Activated CD4-positive, alpha-beta memory T cell treated with anti-CD3 and anti-CD28 coated beads for 36 hours (primary cell): Measurements from ENCODE around the gene PRPF38B. TPM values are rescaled to one million over a fixed set of nuclear protein-coding genes. Genes with fewer than 3 reads are reported as not detected.

Experiments
- CTCF ChIA-PET: fragments of 350-600 bp; sonication (Branson Sonifier 250); formaldehyde crosslinking; loops from one replicate; lab custom pipeline; 2021; ENCODE audit warnings: antibody characterized with exemption, inconsistent platforms; lab: Charles Lee
- POLR2A ChIA-PET: fragments of 350-600 bp; sonication (Branson Sonifier 250); formaldehyde crosslinking; loops from one replicate; lab custom pipeline; 2021; ENCODE audit warnings: antibody characterized with exemption; lab: Charles Lee
- DNase-seq: peaks from one replicate; pipeline ENCODE4 v3.0.0-alpha.2; 2020
- H3K27ac Mint-ChIP-seq: one replicate; pipeline ENCODE4 v1.8.0; 2021; ENCODE audit warnings: mixed read lengths
- H3K27me3 Mint-ChIP-seq: one replicate; pipeline ENCODE4 v1.8.0; 2021; ENCODE audit warnings: mixed read lengths
- H3K36me3 Mint-ChIP-seq: one replicate; pipeline ENCODE4 v1.8.0; 2021; ENCODE audit warnings: mixed read lengths
- H3K4me1 Mint-ChIP-seq: one replicate; pipeline ENCODE4 v1.8.0; 2021; ENCODE audit warnings: low read depth, mixed read lengths
- H3K4me3 Mint-ChIP-seq: one replicate; pipeline ENCODE4 v1.8.0; 2021; ENCODE audit warnings: mild to moderate bottlenecking, mixed read lengths
- H3K9me3 Mint-ChIP-seq: one replicate; pipeline ENCODE4 v1.8.0; 2021; ENCODE audit warnings: mixed read lengths
- intact Hi-C: fragments of 100-400 bp; cut with micrococcal nuclease; formaldehyde crosslinking; loops from one replicate; pipeline ENCODE4 v1.15.1; 2023
- total RNA-seq, 2 experiments: library from RNA; stranded (reverse); gene quantifications; one replicate each; pipeline ENCODE4 v1.2.3, GENCODE V29; 2021

Gene PRPF38B, protein sequence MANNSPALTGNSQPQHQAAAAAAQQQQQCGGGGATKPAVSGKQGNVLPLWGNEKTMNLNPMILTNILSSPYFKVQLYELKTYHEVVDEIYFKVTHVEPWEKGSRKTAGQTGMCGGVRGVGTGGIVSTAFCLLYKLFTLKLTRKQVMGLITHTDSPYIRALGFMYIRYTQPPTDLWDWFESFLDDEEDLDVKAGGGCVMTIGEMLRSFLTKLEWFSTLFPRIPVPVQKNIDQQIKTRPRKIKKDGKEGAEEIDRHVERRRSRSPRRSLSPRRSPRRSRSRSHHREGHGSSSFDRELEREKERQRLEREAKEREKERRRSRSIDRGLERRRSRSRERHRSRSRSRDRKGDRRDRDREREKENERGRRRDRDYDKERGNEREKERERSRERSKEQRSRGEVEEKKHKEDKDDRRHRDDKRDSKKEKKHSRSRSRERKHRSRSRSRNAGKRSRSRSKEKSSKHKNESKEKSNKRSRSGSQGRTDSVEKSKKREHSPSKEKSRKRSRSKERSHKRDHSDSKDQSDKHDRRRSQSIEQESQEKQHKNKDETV
- total RNA-seq = 10 to 100 TPM; 57.0 to 63.5 TPM

DNA sequence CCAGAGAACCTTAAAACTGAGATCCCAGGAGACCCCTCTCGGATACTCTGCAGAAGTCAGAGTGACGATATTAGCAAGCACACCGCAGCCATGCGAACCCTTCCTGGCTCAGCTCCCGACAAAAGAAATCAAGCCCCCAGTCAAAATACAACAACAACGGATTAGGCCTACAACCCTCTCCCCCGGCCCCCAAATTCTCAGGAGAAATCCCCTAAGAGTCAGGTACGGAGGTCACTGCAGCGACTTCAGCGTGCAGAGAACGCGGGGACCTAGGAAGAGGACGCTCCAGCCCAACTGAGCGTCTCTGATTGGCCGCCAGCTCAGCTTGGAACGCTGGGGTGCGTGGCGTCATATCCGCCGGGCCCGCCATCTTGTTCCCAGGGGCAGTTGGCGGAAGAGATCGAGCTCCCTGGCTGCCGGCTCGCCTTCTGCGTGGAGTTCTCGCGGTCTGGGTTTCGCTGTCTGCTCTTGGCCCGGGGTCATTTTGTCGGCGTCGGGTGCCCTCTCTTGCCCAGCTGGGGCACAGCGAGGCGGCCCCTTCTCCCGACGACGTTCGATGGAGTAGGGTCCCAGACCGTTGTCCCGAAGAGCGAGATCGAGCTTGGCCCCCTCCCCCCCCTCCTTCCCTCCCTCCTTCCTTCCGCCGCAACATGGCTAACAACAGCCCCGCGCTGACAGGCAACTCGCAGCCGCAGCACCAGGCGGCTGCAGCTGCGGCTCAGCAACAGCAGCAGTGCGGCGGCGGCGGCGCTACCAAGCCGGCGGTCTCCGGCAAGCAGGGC lies at the start of gene PRPF38B:
TSS of gene PRPF38B (plus strand) at position 369 of the 782 bp plus-strand sequence. CDS start at position 651, 282 bp downstream.
- peaks cover 37% of the 10 kb centered on the region for H3K4me1 Mint-ChIP-seq

DNA sequence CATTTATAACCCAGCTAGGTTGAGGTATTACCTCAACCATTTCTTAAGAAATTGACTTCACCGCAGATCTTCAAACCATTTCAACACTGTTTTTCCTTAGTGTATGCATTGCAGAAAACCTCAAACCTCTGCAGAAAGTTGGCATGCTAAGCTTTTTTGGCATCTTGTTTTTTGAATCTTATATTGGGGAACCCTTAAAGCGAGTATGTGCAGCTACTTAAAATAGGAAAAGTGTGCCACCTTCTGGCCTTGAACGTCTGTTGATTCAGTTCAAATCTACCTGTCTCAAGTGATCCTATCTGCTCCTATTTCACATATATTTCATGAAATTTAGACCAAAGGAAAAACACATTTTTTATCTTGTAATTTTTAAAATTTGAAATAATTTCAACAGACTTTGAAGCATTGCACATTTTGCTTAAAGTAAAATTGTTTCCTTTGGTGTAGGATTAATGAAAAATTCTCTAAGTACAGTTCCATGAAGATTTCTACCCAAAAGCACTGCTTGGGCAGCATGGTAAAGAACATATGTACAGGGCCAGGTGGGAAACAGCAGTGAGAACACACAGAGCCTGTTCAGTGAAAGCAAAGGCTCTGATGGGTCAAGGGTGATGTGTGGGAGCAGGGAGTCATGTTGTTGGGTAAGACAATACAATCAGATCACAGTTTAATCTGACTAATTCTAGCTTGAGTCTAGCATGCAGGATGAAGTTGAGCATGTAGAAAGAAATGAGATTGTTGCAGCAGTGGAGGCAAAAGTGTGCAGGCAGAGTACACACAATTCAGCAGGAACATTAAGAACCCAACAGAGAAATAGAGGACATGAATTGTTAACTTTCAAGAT lies 48.4 kb upstream of the PRPF38B start:
- Mint-ChIP-seq H3K4me3 (no peak overlapping the region), H3K36me3 (peaks cover 25% of the 10 kb centered on the region), H3K9me3 (peaks cover 4% of the 10 kb centered on the region), H3K27ac (peak overlapping the region; percentile 95), H3K27me3 (no peaks in the 10 kb centered on the region), H3K4me1 (peaks cover 61% of the 10 kb centered on the region)
- intact Hi-C loops = loop anchor here (1.0 to 10.0 kb wide), 7 partner anchors 52 to 859 kb away; partner anchors contain the start of genes SLC25A24 and STXBP3
- peak; percentile 49 for DNase-seq
- ChIA-PET POLR2A (interaction anchor here (0.8 to 2.9 kb wide), 6 partner anchors 14 to 83 kb away, joined by 3 to 34 read pairs (median 8); partner anchors contain the start of genes EEIG2, HENMT1 and PRPF38B), CTCF (interaction anchor here (0.6 to 5.5 kb wide), 31 partner anchors 10 to 861 kb away, joined by 3 to 102 read pairs (median 4); partner anchors contain the start of genes EEIG2, HENMT1, PRPF38B and SLC25A24)

More for the DNA sequence above, at the start of gene PRPF38B:
- Mint-ChIP-seq H3K36me3 (peaks cover 40% of the 10 kb centered on the region), H3K27me3 (no peaks in the 10 kb centered on the region), H3K9me3 (no peaks in the 10 kb centered on the region), H3K27ac (peak within 1 kb of the TSS; percentile 99), H3K4me3 (peak within 1 kb of the TSS; percentile 96)
- ChIA-PET POLR2A (interaction anchor here (0.6 to 5.0 kb wide), 23 partner anchors 10 to 491 kb away, joined by 3 to 79 read pairs (median 6); partner anchors contain the start of genes CLCC1, EEIG2, HENMT1 and SLC25A24), CTCF (interaction anchor here (0.8 to 3.4 kb wide), 14 partner anchors 11 to 206 kb away, joined by 3 to 31 read pairs (median 6); partner anchors contain the start of genes EEIG2, HENMT1 and STXBP3)
- DNase-seq = peak; percentile 97
- intact Hi-C loops = loop anchor here (1.0 to 5.0 kb wide), 10 partner anchors 17 to 421 kb away; partner anchors contain the start of genes CLCC1, EEIG2, GPSM2 and STXBP3

DNA sequence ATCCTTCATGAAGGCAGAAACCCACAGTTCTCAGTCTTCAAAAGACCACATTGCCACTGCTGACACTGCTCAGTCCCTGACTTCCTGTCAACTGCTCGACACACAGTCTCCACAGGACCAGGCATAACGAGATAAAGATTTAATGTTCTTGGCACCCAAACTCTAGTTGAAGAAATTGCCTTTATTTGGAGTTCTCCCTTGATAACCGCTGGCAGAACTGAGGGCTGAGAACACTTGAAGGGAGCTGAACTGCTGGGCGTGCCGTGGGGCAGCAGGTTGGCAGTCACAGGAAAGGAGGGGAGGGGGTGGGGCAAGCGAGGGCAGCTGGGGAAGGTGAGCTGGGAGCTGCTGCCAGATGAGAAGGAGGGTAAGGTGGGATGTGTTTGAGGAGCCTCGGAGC lies 47.1 kb upstream of the PRPF38B start:
- CTCF ChIA-PET = interaction anchor here (0.6 to 5.5 kb wide), 14 partner anchors 13 to 863 kb away, joined by 3 to 102 read pairs (median 10); partner anchors contain the start of genes EEIG2, HENMT1 and PRPF38B

DNA sequence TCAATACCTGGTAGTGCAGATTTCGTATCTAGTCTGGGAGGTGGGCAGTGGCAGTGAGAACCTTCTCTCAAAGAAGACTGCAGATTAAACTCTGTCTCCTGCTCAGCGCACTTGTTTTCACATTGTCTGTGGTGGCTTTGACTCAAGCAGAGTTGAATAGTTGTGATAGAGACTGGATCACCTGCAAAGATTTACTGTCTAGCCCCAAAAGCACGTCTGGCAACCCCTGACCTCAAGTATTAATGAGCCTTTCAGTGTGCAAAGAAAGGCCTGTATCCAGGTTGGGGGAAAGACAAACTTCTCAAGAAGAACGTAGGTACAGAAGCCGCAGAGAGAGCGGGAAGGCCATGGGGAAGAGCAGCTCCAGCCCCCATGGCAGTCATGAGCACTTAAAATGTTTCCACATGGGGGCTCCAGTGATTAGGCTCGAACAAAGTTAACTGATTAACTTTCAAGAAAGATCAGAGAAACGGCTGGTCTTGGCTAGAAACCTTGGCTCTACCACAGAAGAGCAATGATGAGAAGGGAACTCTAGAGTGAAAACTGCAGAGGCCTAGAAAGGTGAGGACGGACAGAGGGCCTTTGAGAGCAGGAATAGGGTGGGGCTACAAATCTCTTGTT lies 46.4 kb upstream of the PRPF38B start:
- peaks cover 4% of the 10 kb centered on the region for H3K9me3 Mint-ChIP-seq
- peaks cover 51% of the 10 kb centered on the region for H3K4me1 Mint-ChIP-seq
- peak overlapping the region; percentile 69 for H3K4me3 Mint-ChIP-seq
- intact Hi-C loops = loop anchor here (1.0 to 10.0 kb wide), 6 partner anchors 12 to 861 kb away; partner anchors contain the start of genes HENMT1 and PRPF38B
- POLR2A ChIA-PET = interaction anchor here (1.7 to 2.9 kb wide), 6 partner anchors 16 to 85 kb away, joined by 10 to 35 read pairs (median 24); partner anchors contain the start of genes EEIG2, HENMT1 and PRPF38B
- DNase-seq = peak; percentile 25
- H3K36me3 Mint-ChIP-seq = peaks cover 44% of the 10 kb centered on the region
- H3K27me3 Mint-ChIP-seq = no peaks in the 10 kb centered on the region
- CTCF ChIA-PET = interaction anchor here (0.9 to 5.5 kb wide), 12 partner anchors 16 to 292 kb away, joined by 3 to 102 read pairs (median 10); partner anchors contain the start of genes EEIG2, HENMT1 and PRPF38B
- peak overlapping the region; percentile 95 for H3K27ac Mint-ChIP-seq

More for the DNA sequence above, 47.1 kb upstream of the PRPF38B start:
- peaks cover 57% of the 10 kb centered on the region for H3K4me1 Mint-ChIP-seq
- H3K4me3 Mint-ChIP-seq = peak overlapping the region; percentile 69
- H3K27me3 Mint-ChIP-seq = no peaks in the 10 kb centered on the region
- H3K9me3 Mint-ChIP-seq = peaks cover 4% of the 10 kb centered on the region
- H3K27ac Mint-ChIP-seq = peak overlapping the region; percentile 95
- POLR2A ChIA-PET = interaction anchor here (1.3 to 2.9 kb wide), 4 partner anchors 13 to 84 kb away, joined by 3 to 34 read pairs (median 21); partner anchors contain the start of genes EEIG2, HENMT1 and PRPF38B
- DNase-seq = peak; percentile 60
- intact Hi-C loops = loop anchor here (1.0 to 10.0 kb wide), 5 partner anchors 59 to 860 kb away; partner anchors contain the start of genes SLC25A24 and STXBP3
- H3K36me3 Mint-ChIP-seq = peaks cover 37% of the 10 kb centered on the region

DNA sequence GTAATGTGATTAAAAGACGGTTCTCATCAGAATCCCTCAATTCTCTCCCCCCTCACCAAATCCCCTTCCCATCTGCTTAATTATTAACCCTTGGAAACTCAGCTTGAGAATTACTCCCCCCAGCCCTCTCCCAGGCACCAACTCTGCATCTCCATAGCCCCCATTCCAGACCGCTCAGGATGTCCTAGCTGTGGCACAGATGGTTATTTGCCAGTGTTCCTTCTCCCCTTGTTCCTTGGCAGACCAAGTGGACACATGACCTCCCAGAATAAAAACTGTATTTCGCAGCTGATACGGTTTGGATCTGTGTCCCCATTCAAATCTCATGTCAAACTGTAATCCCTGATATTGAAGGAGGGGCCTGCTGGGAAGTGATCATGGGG lies 45.9 kb upstream of the PRPF38B start:
- Mint-ChIP-seq H3K4me1 (peaks cover 51% of the 10 kb centered on the region), H3K4me3 (peak overlapping the region; percentile 64), H3K36me3 (peaks cover 47% of the 10 kb centered on the region), H3K9me3 (peaks cover 4% of the 10 kb centered on the region), H3K27me3 (no peaks in the 10 kb centered on the region), H3K27ac (peak overlapping the region; percentile 95)
- no peak for DNase-seq
- intact Hi-C loops = loop anchor here (1.0 to 10.0 kb wide), 4 partner anchors 11 to 861 kb away; partner anchors contain the start of genes HENMT1 and PRPF38B
- POLR2A ChIA-PET = interaction anchor here (1.5 to 2.3 kb wide), 5 partner anchors 11 to 86 kb away, joined by 5 to 35 read pairs (median 10); partner anchors contain the start of genes EEIG2, HENMT1 and PRPF38B
- CTCF ChIA-PET = interaction anchor here (1.0 to 5.5 kb wide), 9 partner anchors 11 to 292 kb away, joined by 3 to 102 read pairs (median 6); partner anchors contain the start of genes EEIG2, HENMT1 and PRPF38B

DNA sequence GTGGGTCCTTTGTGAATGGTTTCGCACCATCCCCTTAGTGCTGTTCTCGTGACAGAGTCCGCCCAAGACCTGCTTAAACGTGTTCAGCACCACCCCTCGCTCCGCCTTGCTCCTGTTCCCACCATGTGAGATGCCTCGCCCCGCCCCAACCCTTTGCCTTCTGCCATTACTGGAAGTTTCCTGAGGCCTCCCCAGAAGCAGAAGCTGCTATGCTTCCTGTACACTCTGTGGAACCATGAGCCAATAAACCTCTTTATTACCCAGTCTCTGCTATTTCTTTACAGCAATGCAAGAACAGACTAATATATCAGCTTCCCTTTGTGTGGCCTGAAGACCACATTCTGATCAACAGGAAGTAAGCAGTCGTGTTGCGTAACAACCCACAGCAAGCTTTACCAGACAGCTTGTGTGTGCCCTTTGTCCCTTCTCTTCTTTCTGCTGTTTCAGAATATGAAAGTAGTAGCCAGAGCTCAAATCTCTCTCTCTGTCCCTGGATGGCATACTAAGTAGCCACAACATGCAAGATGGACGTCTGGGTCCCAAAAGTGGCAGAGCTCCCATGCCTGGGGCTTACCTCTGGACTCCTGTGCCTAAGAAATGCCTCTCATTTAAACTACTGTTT lies 45.4 kb upstream of the PRPF38B start:
- peak overlapping the region; percentile 64 for H3K4me3 Mint-ChIP-seq
- ChIA-PET POLR2A (interaction anchor here (0.6 to 2.3 kb wide), 6 partner anchors 9 to 86 kb away, joined by 3 to 35 read pairs (median 10); partner anchors contain the start of genes EEIG2, HENMT1 and PRPF38B), CTCF (interaction anchor here (0.6 to 5.5 kb wide), 11 partner anchors 9 to 293 kb away, joined by 3 to 102 read pairs (median 4); partner anchors contain the start of genes EEIG2, HENMT1 and PRPF38B)
- H3K9me3 Mint-ChIP-seq = peaks cover 5% of the 10 kb centered on the region
- H3K4me1 Mint-ChIP-seq = peaks cover 51% of the 10 kb centered on the region
- peak; percentile 86 for DNase-seq
- H3K27me3 Mint-ChIP-seq = no peaks in the 10 kb centered on the region
- H3K36me3 Mint-ChIP-seq = peaks cover 50% of the 10 kb centered on the region
- intact Hi-C loops = loop anchor here (1.0 to 10.0 kb wide), 4 partner anchors 11 to 862 kb away; partner anchors contain the start of genes HENMT1 and PRPF38B
- H3K27ac Mint-ChIP-seq = peak overlapping the region; percentile 95

DNA sequence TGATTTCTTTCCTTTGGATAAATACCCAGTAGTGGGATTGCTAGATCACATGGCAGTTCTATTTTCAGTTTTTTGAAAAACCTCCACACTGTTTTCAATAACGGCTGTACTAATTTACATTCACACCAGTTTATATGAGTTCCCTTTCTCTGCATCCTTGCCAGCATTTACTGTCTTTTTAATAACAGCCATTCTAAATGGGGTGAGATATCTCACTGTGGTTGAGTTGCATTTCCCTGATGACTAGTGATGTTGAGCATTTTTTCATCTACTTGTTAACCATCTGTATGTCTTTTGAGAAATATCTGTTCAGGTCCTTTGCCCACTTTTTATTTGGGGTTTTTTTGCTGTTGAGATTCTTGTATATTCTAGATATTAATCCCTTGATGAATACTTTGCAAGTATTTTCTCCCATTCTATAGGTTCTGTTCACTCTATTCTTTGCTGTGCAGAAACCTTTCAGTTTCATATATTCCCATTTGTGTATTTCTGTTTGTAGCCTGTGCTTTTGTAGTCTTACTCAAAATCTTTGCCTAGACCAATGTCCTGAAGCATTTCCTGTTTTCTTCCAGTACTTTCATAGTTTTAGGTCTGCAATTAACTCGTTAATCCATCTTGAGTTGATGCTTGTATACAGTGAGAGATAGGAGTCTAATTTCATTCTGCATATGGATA lies 38.5 kb upstream of the PRPF38B start:
- DNase-seq = no peak
- H3K27ac Mint-ChIP-seq = no peak overlapping the region
- H3K36me3 Mint-ChIP-seq = peaks cover 47% of the 10 kb centered on the region
- intact Hi-C loops = no loop called here
- POLR2A ChIA-PET = no interaction called here
- no peak overlapping the region for H3K4me3 Mint-ChIP-seq
- CTCF ChIA-PET = no interaction called here
- H3K4me1 Mint-ChIP-seq = peaks cover 15% of the 10 kb centered on the region
- H3K27me3 Mint-ChIP-seq = no peaks in the 10 kb centered on the region
- H3K9me3 Mint-ChIP-seq = peaks cover 6% of the 10 kb centered on the region

DNA sequence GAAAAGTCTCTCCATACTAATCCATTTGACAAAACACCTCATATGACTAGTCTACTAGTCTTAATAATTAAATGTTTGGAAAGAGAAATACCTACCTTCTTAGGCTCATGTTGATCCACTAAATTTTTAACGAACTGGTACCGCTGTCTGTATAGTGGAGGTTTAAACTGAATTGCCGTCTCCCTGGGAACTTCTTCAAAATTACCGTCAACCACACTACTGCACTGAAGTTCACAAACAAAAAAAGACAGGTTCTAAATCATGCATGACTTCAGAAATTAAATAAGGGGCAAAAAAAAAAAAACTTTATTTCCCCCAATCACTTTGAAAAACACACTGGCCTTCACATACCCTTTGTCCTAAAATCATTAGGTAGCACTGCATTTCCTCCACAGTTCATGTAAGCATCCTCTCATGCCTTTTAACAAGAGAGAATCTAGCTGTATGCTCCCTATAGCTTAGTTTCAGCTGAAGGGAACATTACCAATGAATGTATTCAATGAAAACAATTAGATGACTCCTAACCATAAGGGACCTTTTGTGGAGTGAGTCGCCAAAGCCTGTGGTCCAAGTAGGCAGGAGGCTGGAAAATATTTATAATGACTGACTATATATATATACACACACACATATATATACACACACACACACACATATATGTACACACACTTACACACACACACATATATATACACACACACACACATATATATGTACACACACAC lies 34.6 kb upstream of the PRPF38B start:
- POLR2A ChIA-PET = interaction anchor here (0.7 to 1.4 kb wide), 5 partner anchors 10 to 305 kb away, joined by 3 to 9 read pairs (median 3); partner anchors contain the start of gene CLCC1
- H3K27ac Mint-ChIP-seq = peak overlapping the region; percentile 34
- peak; percentile 41 for DNase-seq

More for the DNA sequence above, 34.6 kb upstream of the PRPF38B start:
- peaks cover 34% of the 10 kb centered on the region for H3K4me1 Mint-ChIP-seq
- peaks cover 14% of the 10 kb centered on the region for H3K36me3 Mint-ChIP-seq
- H3K9me3 Mint-ChIP-seq = peaks cover 3% of the 10 kb centered on the region
- intact Hi-C loops = loop anchor here (1.0 kb wide), 2 partner anchors 11 to 98 kb away; no protein-coding TSS in a partner anchor
- H3K4me3 Mint-ChIP-seq = no peak overlapping the region
- CTCF ChIA-PET = interaction anchor here (0.9 to 1.0 kb wide), 2 partner anchors 11 to 13 kb away, joined by 3 read pairs; no protein-coding TSS in a partner anchor
- H3K27me3 Mint-ChIP-seq = no peaks in the 10 kb centered on the region
